ENCODE measurements around the gene CHST8. TPM values are rescaled to one million over a fixed set of nuclear protein-coding genes. Genes with fewer than 3 reads are reported as not detected.
A peak's percentile ranks its signal among the peaks of the same experiment; 100 is the strongest.

CHST8 gene
- total and polyA plus RNA-seq, 2 of the 13 experiments (the other 11 are each of a cell fraction or from before 2014, with no cell fraction given), result not detected

DNA sequence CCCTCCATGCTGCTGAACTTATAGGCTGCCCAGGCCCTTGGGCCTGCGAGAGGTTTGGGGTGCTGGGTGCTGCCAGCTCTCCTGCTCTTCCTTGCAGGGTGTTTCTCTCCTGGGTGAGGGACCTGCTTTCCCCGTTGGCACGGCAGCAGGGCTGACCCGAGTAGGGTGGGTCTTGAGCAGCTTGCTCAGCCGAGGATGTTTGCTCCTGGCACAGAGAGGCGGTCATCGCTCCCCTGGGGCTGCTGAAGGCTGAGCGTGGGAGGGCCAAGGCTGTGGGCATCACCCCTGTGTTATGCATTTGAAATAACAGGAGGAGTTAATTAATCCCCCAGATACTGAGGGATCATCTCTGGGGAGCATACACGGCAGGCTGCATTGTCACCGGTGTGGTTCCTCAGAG, 180.2 kb downstream of the CHST8 start:
- no peaks in the 10 kb centered on the region for H3K9me3 ChIP-seq (ENCODE audit: low read length)
- no peak for DNase-seq (ENCODE audit: low spot score)
- FAIRE-seq, result no peak
- in situ Hi-C loops (cut with HindIII; ENCODE audit: extremely low pct_ligation_motif_present, low pct_unique_long_range_greater_than_20kb) (no loop called here), intact Hi-C loops (cut with micrococcal nuclease; ENCODE audit: unreplicated experiment) (no loop called here)
- H3K4me2 ChIP-seq (ENCODE audit: low read depth, low read length), result no peak overlapping the region
- H3K36me3 ChIP-seq (replicated peaks in 1 of 2; ENCODE audit: control insufficient read depth in 1 of 2, insufficient read depth in 2 of 2, low read length in 2 of 2), result peaks cover 6 to 47% of the 10 kb centered on the region in 2 experiments
- WGBS (ENCODE audit: low lambda C conversion rate), result 98% methylated on average over 7 of the region's 10 CpGs
- peaks cover 18% of the 10 kb centered on the region for H3K79me2 ChIP-seq (ENCODE audit: insufficient read depth, low read length)
- peaks cover 33% of the 10 kb centered on the region for H3K4me1 ChIP-seq (ENCODE audit: insufficient read depth, low read length)
- H3K4me3 ChIP-seq (replicated peaks in 1 of 3; ENCODE audit: insufficient read depth in 1 of 3, low read depth in 2 of 3, low read length in 3 of 3), result no peak overlapping the region
- TF ChIP-seq GTF3A (CRISPR knock-in tag; conservative IDR thresholded peaks at IDR 0.05) (no peak), KAT8 (CRISPR knock-in tag; IDR thresholded peaks at IDR 0.05) (no peak), GABPA (IDR thresholded peaks at IDR 0.05; ENCODE audit: low read depth, low read length) (0 out of 2 replicates have a peak, but pooled peaks have one; percentile 6), GABPA (CRISPR knock-in tag; IDR thresholded peaks at IDR 0.05; ENCODE audit: low read depth) (no peak), ZNF207 (IDR thresholded peaks at IDR 0.05; ENCODE audit: borderline replicate concordance) (no peak), TERF1 (CRISPR knock-in tag; IDR thresholded peaks at IDR 0.05) (no peak), AHR (CRISPR knock-in tag; IDR thresholded peaks at IDR 0.05) (no peak)
- TF ChIP-seq, protein P1, sequence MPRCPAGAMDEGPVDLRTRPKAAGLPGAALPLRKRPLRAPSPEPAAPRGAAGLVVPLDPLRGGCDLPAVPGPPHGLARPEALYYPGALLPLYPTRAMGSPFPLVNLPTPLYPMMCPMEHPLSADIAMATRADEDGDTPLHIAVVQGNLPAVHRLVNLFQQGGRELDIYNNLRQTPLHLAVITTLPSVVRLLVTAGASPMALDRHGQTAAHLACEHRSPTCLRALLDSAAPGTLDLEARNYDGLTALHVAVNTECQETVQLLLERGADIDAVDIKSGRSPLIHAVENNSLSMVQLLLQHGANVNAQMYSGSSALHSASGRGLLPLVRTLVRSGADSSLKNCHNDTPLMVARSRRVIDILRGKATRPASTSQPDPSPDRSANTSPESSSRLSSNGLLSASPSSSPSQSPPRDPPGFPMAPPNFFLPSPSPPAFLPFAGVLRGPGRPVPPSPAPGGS (CRISPR knock-in tag; IDR thresholded peaks at IDR 0.05), result no peak
- TF ChIP-seq, protein P2, sequence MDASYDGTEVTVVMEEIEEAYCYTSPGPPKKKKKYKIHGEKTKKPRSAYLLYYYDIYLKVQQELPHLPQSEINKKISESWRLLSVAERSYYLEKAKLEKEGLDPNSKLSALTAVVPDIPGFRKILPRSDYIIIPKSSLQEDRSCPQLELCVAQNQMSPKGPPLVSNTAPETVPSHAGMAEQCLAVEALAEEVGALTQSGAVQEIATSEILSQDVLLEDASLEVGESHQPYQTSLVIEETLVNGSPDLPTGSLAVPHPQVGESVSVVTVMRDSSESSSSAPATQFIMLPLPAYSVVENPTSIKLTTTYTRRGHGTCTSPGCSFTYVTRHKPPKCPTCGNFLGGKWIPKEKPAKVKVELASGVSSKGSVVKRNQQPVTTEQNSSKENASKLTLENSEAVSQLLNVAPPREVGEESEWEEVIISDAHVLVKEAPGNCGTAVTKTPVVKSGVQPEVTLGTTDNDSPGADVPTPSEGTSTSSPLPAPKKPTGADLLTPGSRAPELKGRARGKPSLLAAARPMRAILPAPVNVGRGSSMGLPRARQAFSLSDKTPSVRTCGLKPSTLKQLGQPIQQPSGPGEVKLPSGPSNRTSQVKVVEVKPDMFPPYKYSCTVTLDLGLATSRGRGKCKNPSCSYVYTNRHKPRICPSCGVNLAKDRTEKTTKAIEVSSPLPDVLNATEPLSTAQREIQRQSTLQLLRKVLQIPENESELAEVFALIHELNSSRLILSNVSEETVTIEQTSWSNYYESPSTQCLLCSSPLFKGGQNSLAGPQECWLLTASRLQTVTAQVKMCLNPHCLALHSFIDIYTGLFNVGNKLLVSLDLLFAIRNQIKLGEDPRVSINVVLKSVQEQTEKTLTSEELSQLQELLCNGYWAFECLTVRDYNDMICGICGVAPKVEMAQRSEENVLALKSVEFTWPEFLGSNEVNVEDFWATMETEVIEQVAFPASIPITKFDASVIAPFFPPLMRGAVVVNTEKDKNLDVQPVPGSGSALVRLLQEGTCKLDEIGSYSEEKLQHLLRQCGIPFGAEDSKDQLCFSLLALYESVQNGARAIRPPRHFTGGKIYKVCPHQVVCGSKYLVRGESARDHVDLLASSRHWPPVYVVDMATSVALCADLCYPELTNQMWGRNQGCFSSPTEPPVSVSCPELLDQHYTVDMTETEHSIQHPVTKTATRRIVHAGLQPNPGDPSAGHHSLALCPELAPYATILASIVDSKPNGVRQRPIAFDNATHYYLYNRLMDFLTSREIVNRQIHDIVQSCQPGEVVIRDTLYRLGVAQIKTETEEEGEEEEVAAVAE (CRISPR knock-in tag; IDR thresholded peaks at IDR 0.05; ENCODE audit: borderline replicate concordance), result no peak
- BruUV-seq (replicated peaks), result no TSS peak
- no peak overlapping the region for H3K9ac ChIP-seq (ENCODE audit: insufficient read depth, low read depth, low read length)
- no peaks in the 10 kb centered on the region for H4K20me1 ChIP-seq (ENCODE audit: insufficient read depth, low read length)
- H3K27ac ChIP-seq (ENCODE audit: extremely low read length, insufficient read depth, low read length), result no peak overlapping the region
- POLR2A ChIA-PET, result no interaction called here
- ATAC-seq, result no peak
- H3K27me3 ChIP-seq (ENCODE audit: control insufficient read depth in 1 of 2, insufficient read depth in 2 of 2, low read length in 2 of 2), result no peaks in the 10 kb centered on the region
- no peak overlapping the region for H2AFZ ChIP-seq (ENCODE audit: low read length)
- CTCF ChIA-PET (ENCODE audit: low intra/inter-chr PET ratio, low total read pairs), result no interaction called here

Data from HepG2 (cell line).